ENCODE measurements around the gene TDRD15.

Gene TDRD15

GRCh38 chr2:21095714-21096113 lies 28.1 kb upstream of the TDRD15 start:
- POLR2A ChIA-PET, result no interaction called here
- no peaks in the 10 kb centered on the region for H3K36me3 ChIP-seq (ENCODE audit: control insufficient read depth in 2 of 2, insufficient read depth in 1 of 2, low read length in 2 of 2)
- no peak overlapping the region for H3K27ac ChIP-seq (ENCODE audit: extremely low read depth, low read depth, low read length)
- no peaks in the 10 kb centered on the region for H3K4me1 ChIP-seq (ENCODE audit: control insufficient read depth, insufficient read depth, low read length)
- CTCF ChIA-PET, result interaction anchor here (1.2 kb wide), 1 partner anchor 22 kb away, joined by 5 read pairs; no protein-coding TSS in a partner anchor
- H3K9me3 ChIP-seq (ENCODE audit: control insufficient read depth, insufficient read depth, low read depth, low read length), result no peaks in the 10 kb centered on the region
- TF ChIP-seq MEIS1 (CRISPR knock-in tag; IDR thresholded peaks at IDR 0.05; ENCODE audit: borderline replicate concordance), result no peak
- TF ChIP-seq ZSCAN23 (tag by site-specific recombination; IDR thresholded peaks at IDR 0.05), result no peak
- no peak for TF ChIP-seq PRDM4 (tag by site-specific recombination; IDR thresholded peaks at IDR 0.05)
- no peak for TF ChIP-seq ZNF121 (tag by site-specific recombination; IDR thresholded peaks at IDR 0.05)
- no peak overlapping the region for H3K4me3 ChIP-seq (ENCODE audit: low read depth, low read length)

GRCh38 chr2:21096458-21096857 lies 27.3 kb upstream of the TDRD15 start:
- no peak overlapping the region for H3K27ac ChIP-seq (ENCODE audit: extremely low read depth, low read depth, low read length)
- H3K36me3 ChIP-seq (ENCODE audit: control insufficient read depth in 2 of 2, insufficient read depth in 1 of 2, low read length in 2 of 2), result no peaks in the 10 kb centered on the region
- no peak overlapping the region for H3K4me3 ChIP-seq (ENCODE audit: low read depth, low read length)
- no peaks in the 10 kb centered on the region for H3K9me3 ChIP-seq (ENCODE audit: control insufficient read depth, insufficient read depth, low read depth, low read length)
- POLR2A ChIA-PET, result no interaction called here
- no peaks in the 10 kb centered on the region for H3K4me1 ChIP-seq (ENCODE audit: control insufficient read depth, insufficient read depth, low read length)
- no peak for TF ChIP-seq ZNF148 (tag by site-specific recombination; IDR thresholded peaks at IDR 0.05; ENCODE audit: borderline replicate concordance)
- TF ChIP-seq ZNF48 (tag by site-specific recombination; IDR thresholded peaks at IDR 0.05), result no peak
- TF ChIP-seq SETDB1 (IDR thresholded peaks at IDR 0.05; ENCODE audit: insufficient read length, low read length), result no peak
- no peak for TF ChIP-seq ZNF768 (tag by site-specific recombination; IDR thresholded peaks at IDR 0.05)
- TF ChIP-seq GLIS2 (tag by site-specific recombination; IDR thresholded peaks at IDR 0.05), result no peak
- TF ChIP-seq ZNF544 (tag by site-specific recombination; IDR thresholded peaks at IDR 0.05), result no peak
- no peak for TF ChIP-seq ZNF302 (tag by site-specific recombination; IDR thresholded peaks at IDR 0.05; ENCODE audit: low read depth)
- no peak for TF ChIP-seq ZNF530 (tag by site-specific recombination; IDR thresholded peaks at IDR 0.05; ENCODE audit: low read depth)
- no peak for TF ChIP-seq KLF9 (tag by site-specific recombination; IDR thresholded peaks at IDR 0.05; ENCODE audit: low read depth)
- TF ChIP-seq HOXD13 (CRISPR knock-in tag; IDR thresholded peaks at IDR 0.05; ENCODE audit: borderline replicate concordance), result no peak
- no peak for TF ChIP-seq ZBTB10 (tag by site-specific recombination; IDR thresholded peaks at IDR 0.05)
- TF ChIP-seq ZFP3 (tag by site-specific recombination; IDR thresholded peaks at IDR 0.05; ENCODE audit: low read depth), result no peak
- no peak for TF ChIP-seq ZNF558 (tag by site-specific recombination; IDR thresholded peaks at IDR 0.05)
- no peak for TF ChIP-seq ZSCAN23 (tag by site-specific recombination; IDR thresholded peaks at IDR 0.05)
- CTCF ChIA-PET, result interaction anchor here (0.5 to 1.0 kb wide), 2 partner anchors 21 to 34 kb away, joined by 4 to 6 read pairs; no protein-coding TSS in a partner anchor
